Mesenchymal stem cell (in vitro differentiated cells and primary cell): Measurements from ENCODE around the gene ZBTB46.
A peak's percentile ranks its signal among the peaks of the same experiment; 100 is the strongest.

Source experiments
- DNase-seq: peaks from one replicate; pipeline ENCODE4 v3.0.0-alpha.2; 2013
- H2AFZ ChIP-seq: one replicate; pipeline ENCODE4 v1.6.1; 2013; ENCODE audit warnings: low read depth, mild to moderate bottlenecking, control low read depth, inconsistent platforms, low read length, moderate library complexity
- H2AK5ac ChIP-seq: 2 replicates; pipeline ENCODE4 v1.6.1; 2013; ENCODE audit warnings: low read length, moderate library complexity, mild to moderate bottlenecking, inconsistent platforms; ENCODE audit not compliant: severe bottlenecking
- H2BK120ac ChIP-seq: one replicate; pipeline ENCODE4 v1.6.1; 2013; ENCODE audit warnings: low read depth, mild to moderate bottlenecking, inconsistent platforms, low read length, moderate library complexity
- H2BK12ac ChIP-seq, 2 experiments: one replicate each; pipeline ENCODE4 v1.6.1; 2013; ENCODE audit warnings: inconsistent platforms in 2 of 2, low read length in 2 of 2, mild to moderate bottlenecking in 2 of 2, moderate library complexity in 2 of 2, control low read depth in 1 of 2
- H2BK15ac ChIP-seq: one replicate; pipeline ENCODE4 v1.6.1; 2013; ENCODE audit warnings: mild to moderate bottlenecking, low read depth, inconsistent platforms; ENCODE audit not compliant: poor library complexity, severe bottlenecking
- H2BK5ac ChIP-seq: 2 replicates; pipeline ENCODE4 v1.6.1; 2013; ENCODE audit warnings: low read depth, mild to moderate bottlenecking, low read length, control low read depth, inconsistent platforms; ENCODE audit not compliant: poor library complexity, severe bottlenecking
- H3K14ac ChIP-seq, 2 experiments: one replicate each; pipeline ENCODE4 v1.6.1; 2013; ENCODE audit warnings: inconsistent platforms in 2 of 2, low read length in 2 of 2, control low read depth in 1 of 2, mild to moderate bottlenecking in 1 of 2, moderate library complexity in 1 of 2
- H3K18ac ChIP-seq, 2 experiments: one replicate each; pipeline ENCODE4 v1.6.1; 2013; ENCODE audit warnings: inconsistent platforms in 2 of 2, low read length in 2 of 2, control low read depth in 1 of 2, low read depth in 1 of 2, mild to moderate bottlenecking in 1 of 2
- H3K23ac ChIP-seq, 2 experiments: one replicate each; pipeline ENCODE4 v1.6.1; 2013; ENCODE audit warnings: inconsistent platforms in 2 of 2, low read length in 2 of 2, mild to moderate bottlenecking in 2 of 2, moderate library complexity in 2 of 2, control low read depth in 1 of 2
- H3K27ac ChIP-seq: 2 replicates; pipeline ENCODE4 v1.5.1; 2013; ENCODE audit warnings: mild to moderate bottlenecking, moderate library complexity, low read length, control low read depth, inconsistent platforms; ENCODE audit not compliant: poor library complexity, severe bottlenecking
- H3K27me3 ChIP-seq, 2 experiments: 2 replicates each; pipeline versions ENCODE4 v1.6.1 to v1.7.0; 2013; ENCODE audit warnings: low read length in 2 of 2, mild to moderate bottlenecking in 2 of 2, moderate library complexity in 2 of 2, control low read depth in 1 of 2, inconsistent platforms in 1 of 2; ENCODE audit not compliant: control insufficient read depth in 1 of 2, insufficient read depth in 1 of 2
- H3K36me3 ChIP-seq, 2 experiments: 2 replicates each; pipeline versions ENCODE4 v1.6.1 to v1.7.0; 2013; ENCODE audit warnings: low read length in 2 of 2, control low read depth in 1 of 2, inconsistent platforms in 1 of 2, low read depth in 1 of 2, mild to moderate bottlenecking in 1 of 2; ENCODE audit not compliant: insufficient read depth in 2 of 2, control insufficient read depth in 1 of 2
- H3K4ac ChIP-seq, 2 experiments: one replicate each; pipeline ENCODE4 v1.6.1; 2013; ENCODE audit warnings: inconsistent platforms in 2 of 2, low read length in 2 of 2, mild to moderate bottlenecking in 2 of 2, moderate library complexity in 2 of 2, control low read depth in 1 of 2, low read depth in 1 of 2
- H3K4me1 ChIP-seq: 2 replicates; pipeline ENCODE4 v1.6.1; 2013; ENCODE audit warnings: low read depth, low read length, control low read depth; ENCODE audit not compliant: control insufficient read depth, insufficient read depth
- H3K4me2 ChIP-seq: 2 replicates; pipeline ENCODE4 v1.6.1; 2013; ENCODE audit warnings: low read length, mild to moderate bottlenecking, inconsistent platforms; ENCODE audit not compliant: poor library complexity, severe bottlenecking
- H3K4me3 ChIP-seq, 2 experiments: 2 replicates each; pipeline versions ENCODE4 v1.5.1 to v1.7.0; 2013; ENCODE audit warnings: low read length in 2 of 2, mild to moderate bottlenecking in 2 of 2, control low read depth in 1 of 2, low read depth in 1 of 2; ENCODE audit not compliant: insufficient read depth in 1 of 2
- H3K79me1 ChIP-seq: replicated peaks from 2 replicates; pipeline ENCODE4 v1.6.1; 2013; ENCODE audit warnings: mild to moderate bottlenecking, control low read depth, low read length, inconsistent platforms; ENCODE audit not compliant: poor library complexity, severe bottlenecking
- H3K9ac ChIP-seq: 2 replicates; pipeline ENCODE4 v1.7.0; 2013; ENCODE audit warnings: mild to moderate bottlenecking, low read length, moderate library complexity
- H3K9me3 ChIP-seq: 2 replicates; pipeline ENCODE4 v1.7.0; 2013; ENCODE audit warnings: mild to moderate bottlenecking, low read length; ENCODE audit not compliant: control insufficient read depth
- H4K8ac ChIP-seq: one replicate; pipeline ENCODE4 v1.6.1; 2013; ENCODE audit warnings: inconsistent platforms, mild to moderate bottlenecking, low read length, moderate library complexity
- H4K91ac ChIP-seq: one replicate; pipeline ENCODE4 v1.6.1; 2013; ENCODE audit warnings: mild to moderate bottlenecking, low read length, inconsistent platforms
- WGBS: methylation state at CpG from one replicate; pipeline ENCODE4 v1.1.7; 2013; ENCODE audit warnings: mixed read lengths; 5-methylcytosine and 5-hydroxymethylcytosine counted together

The ZBTB46 gene

GRCh38 chr20:63846888-63847236, 15.8 kb upstream of the ZBTB46 start:
- peaks cover 32% of the 10 kb centered on the region for H3K4me1 ChIP-seq
- H3K4ac ChIP-seq = peak overlapping the region; percentile 83 to 88
- H2BK5ac ChIP-seq = no peak overlapping the region
- H3K14ac ChIP-seq = peak overlapping the region in 1 of 2 experiments; percentile 97
- no peaks in the 10 kb centered on the region for H3K9me3 ChIP-seq
- H2AK5ac ChIP-seq = no peak overlapping the region
- no peak overlapping the region for H3K4me3 ChIP-seq
- H3K36me3 ChIP-seq = no peaks in the 10 kb centered on the region
- H3K27me3 ChIP-seq = peaks cover 0 to 55% of the 10 kb centered on the region in 2 experiments
- H3K9ac ChIP-seq = no peak overlapping the region
- no peak for DNase-seq
- WGBS = 32% methylated on average over 3 of the region's 3 CpGs
- H2AFZ ChIP-seq = no peak overlapping the region
- no peak overlapping the region for H3K23ac ChIP-seq
- no peaks in the 10 kb centered on the region for H3K79me1 ChIP-seq
- H3K4me2 ChIP-seq = no peak overlapping the region
- peak overlapping the region; percentile 90 for H2BK120ac ChIP-seq
- H4K8ac ChIP-seq = peak overlapping the region; percentile 62
- no peak overlapping the region for H2BK15ac ChIP-seq
- H3K27ac ChIP-seq = peak overlapping the region; percentile 2
- peak overlapping the region; percentile 73 to 85 for H3K18ac ChIP-seq
- peak overlapping the region; percentile 71 for H4K91ac ChIP-seq
- peak overlapping the region; percentile 95 to 98 for H2BK12ac ChIP-seq

GRCh38 chr20:63846128-63846771, 15.2 kb upstream of the ZBTB46 start:
- H3K18ac ChIP-seq = peak overlapping the region; percentile 73 to 96
- H2BK12ac ChIP-seq = peak overlapping the region; percentile 80 to 98
- no peaks in the 10 kb centered on the region for H3K9me3 ChIP-seq
- no peaks in the 10 kb centered on the region for H3K36me3 ChIP-seq
- H3K4me2 ChIP-seq = peak overlapping the region; percentile 85
- peaks cover 0 to 53% of the 10 kb centered on the region in 2 experiments for H3K27me3 ChIP-seq
- peak overlapping the region in 1 of 2 experiments; percentile 30 for H3K4me3 ChIP-seq
- peak overlapping the region; percentile 46 for H3K27ac ChIP-seq
- no peaks in the 10 kb centered on the region for H3K79me1 ChIP-seq
- no peak overlapping the region for H3K9ac ChIP-seq
- peak overlapping the region; percentile 32 for H2AFZ ChIP-seq
- H2AK5ac ChIP-seq = no peak overlapping the region
- H3K4me1 ChIP-seq = peaks cover 32% of the 10 kb centered on the region
- peak overlapping the region; percentile 96 for H4K91ac ChIP-seq
- DNase-seq = peak; percentile 75
- WGBS = 2% methylated on average over 12 of the region's 24 CpGs
- peak overlapping the region; percentile 78 for H4K8ac ChIP-seq
- H2BK120ac ChIP-seq = peak overlapping the region; percentile 89
- H3K14ac ChIP-seq = peak overlapping the region in 1 of 2 experiments; percentile 55
- H2BK5ac ChIP-seq = no peak overlapping the region
- H2BK15ac ChIP-seq = peak overlapping the region; percentile 90
- H3K23ac ChIP-seq = peak overlapping the region in 1 of 2 experiments; percentile 70
- peak overlapping the region; percentile 67 to 93 for H3K4ac ChIP-seq

GRCh38 chr20:63844511-63844991, 13.5 kb upstream of the ZBTB46 start:
- Histone ChIP-seq H3K4ac (peak overlapping the region in 1 of 2 experiments; percentile 42), H3K4me2 (no peak overlapping the region), H3K23ac (no peak overlapping the region), H2BK12ac (peak overlapping the region in 1 of 2 experiments; percentile 61), H3K27me3 (peaks cover 0 to 46% of the 10 kb centered on the region in 2 experiments), H2BK15ac (peak overlapping the region; percentile 89), H3K27ac (no peak overlapping the region), H4K91ac (peak overlapping the region; percentile 84), H2BK120ac (no peak overlapping the region), H3K14ac (peak overlapping the region in 1 of 2 experiments; percentile 46), H2AK5ac (peak overlapping the region; percentile 30), H2BK5ac (no peak overlapping the region), H3K36me3 (no peaks in the 10 kb centered on the region), H3K9ac (no peak overlapping the region), H2AFZ (no peak overlapping the region), H3K79me1 (no peaks in the 10 kb centered on the region), H3K18ac (peak overlapping the region; percentile 30 to 63), H4K8ac (no peak overlapping the region), H3K4me1 (peaks cover 35% of the 10 kb centered on the region), H3K4me3 (no peak overlapping the region), H3K9me3 (no peaks in the 10 kb centered on the region)
- DNase-seq = no peak
- WGBS = 92% methylated on average over 9 of the region's 9 CpGs

- H3K4me1 ChIP-seq = peaks cover 35% of the 10 kb centered on the region
- peak overlapping the region; percentile 67 for H4K91ac ChIP-seq
- H2BK120ac ChIP-seq = no peak overlapping the region
- peaks cover 0 to 46% of the 10 kb centered on the region in 2 experiments for H3K27me3 ChIP-seq
- H2BK5ac ChIP-seq = no peak overlapping the region
- H3K9me3 ChIP-seq = no peaks in the 10 kb centered on the region
- no peak overlapping the region for H3K4me3 ChIP-seq
- H3K4ac ChIP-seq = no peak overlapping the region
- H3K14ac ChIP-seq = peak overlapping the region in 1 of 2 experiments; percentile 31
- H2BK15ac ChIP-seq = no peak overlapping the region
- H3K36me3 ChIP-seq = no peaks in the 10 kb centered on the region
- peak overlapping the region in 1 of 2 experiments; percentile 1 for H2BK12ac ChIP-seq
- peak overlapping the region; percentile 19 for H4K8ac ChIP-seq
- H3K18ac ChIP-seq = no peak overlapping the region
- H3K79me1 ChIP-seq = no peaks in the 10 kb centered on the region
- no peak for DNase-seq
- peak overlapping the region; percentile 35 for H2AK5ac ChIP-seq
- no peak overlapping the region for H3K9ac ChIP-seq
- no peak overlapping the region for H3K4me2 ChIP-seq
- no peak overlapping the region for H3K23ac ChIP-seq
- WGBS = 78% methylated on average over 16 of the region's 16 CpGs
- no peak overlapping the region for H3K27ac ChIP-seq
- no peak overlapping the region for H2AFZ ChIP-seq
Measured at GRCh38 chr20:63843778-63844177, 12.7 kb upstream of the ZBTB46 start.
